ENCODE results near the gene ALKBH4. TPM values are rescaled to one million over a fixed set of nuclear protein-coding genes. Genes with fewer than 3 reads are reported as not detected.

ALKBH4 gene
- total RNA-seq, 1 experiment from 2014 or later = 31.0 TPM

GRCh38 chr7:102413611-102414010 lies 51.1 kb downstream of the ALKBH4 start:
- H3K9me2 ChIP-seq (replicated peaks; ENCODE audit: low read length) = no peaks in the 10 kb centered on the region
- intact Hi-C loops (cut with micrococcal nuclease) = loop anchor here (5.0 kb wide), 1 partner anchor 39 kb away; no protein-coding TSS in a partner anchor
- TF ChIP-seq EZH2 (IDR thresholded peaks at IDR 0.05; ENCODE audit: low read length, unreplicated experiment) (no peak), EZH2phosphoT487 (IDR thresholded peaks at IDR 0.05; ENCODE audit: borderline replicate concordance, low read length) (no peak), CTCF (conservative IDR thresholded peaks at IDR 0.05; ENCODE audit: low read depth, low read length) (no peak)
- no peaks in the 10 kb centered on the region for H3K9me3 ChIP-seq (ENCODE audit: low read length)
- H3F3A ChIP-seq (ENCODE audit: low read length, unreplicated experiment) = no peaks in the 10 kb centered on the region
- H3K4me1 ChIP-seq (ENCODE audit: insufficient read depth, low read length) = no peaks in the 10 kb centered on the region
- ChIA-PET CTCF (no interaction called here), POLR2A (ENCODE audit: unreplicated experiment) (no interaction called here)
- ATAC-seq (no peak), DNase-seq (no peak)
- no TSS peak for BruUV-seq (replicated peaks)
- H3K27me3 ChIP-seq (ENCODE audit: low read length) = no peaks in the 10 kb centered on the region
- no peaks in the 10 kb centered on the region for H4K20me1 ChIP-seq (ENCODE audit: low read length)
- no peak overlapping the region for H3K9ac ChIP-seq (ENCODE audit: low read length)
- no peak overlapping the region for H2AFZ ChIP-seq (ENCODE audit: low read length)
- H3K27ac ChIP-seq (ENCODE audit: low read length) = no peak overlapping the region
- H3K79me2 ChIP-seq (ENCODE audit: low read length) = no peaks in the 10 kb centered on the region
- no peak overlapping the region for H3K4me3 ChIP-seq (ENCODE audit: low read length)
- H3K4me2 ChIP-seq (ENCODE audit: low read length) = no peak overlapping the region
- H3K36me3 ChIP-seq (ENCODE audit: low read depth, low read length) = peaks cover 38% of the 10 kb centered on the region

GRCh38 chr7:102413091-102413490 lies 51.6 kb downstream of the ALKBH4 start:
- TF ChIP-seq CTCF (conservative IDR thresholded peaks at IDR 0.05; ENCODE audit: low read depth, low read length) (no peak), EZH2phosphoT487 (IDR thresholded peaks at IDR 0.05; ENCODE audit: borderline replicate concordance, low read length) (no peak), EZH2 (IDR thresholded peaks at IDR 0.05; ENCODE audit: low read length, unreplicated experiment) (no peak)
- no peaks in the 10 kb centered on the region for H4K20me1 ChIP-seq (ENCODE audit: low read length)
- no peak overlapping the region for H3K4me3 ChIP-seq (ENCODE audit: low read length)

GRCh38 chr7:102412548-102412947 lies 52.1 kb downstream of the ALKBH4 start:
- H3K36me3 ChIP-seq (ENCODE audit: low read depth, low read length) = peaks cover 46% of the 10 kb centered on the region
- H3K4me3 ChIP-seq (ENCODE audit: low read length) = no peak overlapping the region
- CTCF ChIA-PET = interaction anchor here (0.6 kb wide), 1 partner anchor 11 kb away, joined by 3 read pairs; no protein-coding TSS in a partner anchor
- H2AFZ ChIP-seq (ENCODE audit: low read length) = no peak overlapping the region
- H3K9ac ChIP-seq (ENCODE audit: low read length) = no peak overlapping the region
- no peak overlapping the region for H3K27ac ChIP-seq (ENCODE audit: low read length)
- DNase-seq (peak; percentile 43), ATAC-seq (peak; percentile 83)
- BruUV-seq (replicated peaks) = no TSS peak
- no peak overlapping the region for H3K4me2 ChIP-seq (ENCODE audit: low read length)
- intact Hi-C loops (cut with micrococcal nuclease) = loop anchor here (5.0 kb wide), 1 partner anchor 40 kb away; no protein-coding TSS in a partner anchor
- H3K9me3 ChIP-seq (ENCODE audit: low read length) = no peaks in the 10 kb centered on the region
- no peaks in the 10 kb centered on the region for H3K27me3 ChIP-seq (ENCODE audit: low read length)
- no peaks in the 10 kb centered on the region for H3K9me2 ChIP-seq (replicated peaks; ENCODE audit: low read length)
- H3K79me2 ChIP-seq (ENCODE audit: low read length) = no peaks in the 10 kb centered on the region
- H3F3A ChIP-seq (ENCODE audit: low read length, unreplicated experiment) = no peaks in the 10 kb centered on the region
- TF ChIP-seq EZH2phosphoT487 (IDR thresholded peaks at IDR 0.05; ENCODE audit: borderline replicate concordance, low read length) (no peak), CTCF (conservative IDR thresholded peaks at IDR 0.05; ENCODE audit: low read depth, low read length) (peak; percentile 55), EZH2 (IDR thresholded peaks at IDR 0.05; ENCODE audit: low read length, unreplicated experiment) (no peak)
- POLR2A ChIA-PET (ENCODE audit: unreplicated experiment) = interaction anchor here (0.6 to 0.7 kb wide), 2 partner anchors 28 to 157 kb away, joined by 3 to 5 read pairs; no protein-coding TSS in a partner anchor
- H3K4me1 ChIP-seq (ENCODE audit: insufficient read depth, low read length) = no peaks in the 10 kb centered on the region
- H4K20me1 ChIP-seq (ENCODE audit: low read length) = no peaks in the 10 kb centered on the region

More at GRCh38 chr7:102413091-102413490, 51.6 kb downstream of the ALKBH4 start:
- Histone ChIP-seq H3K4me1 (ENCODE audit: insufficient read depth, low read length) (no peaks in the 10 kb centered on the region), H3K36me3 (ENCODE audit: low read depth, low read length) (peaks cover 40% of the 10 kb centered on the region), H3K9me2 (replicated peaks; ENCODE audit: low read length) (no peaks in the 10 kb centered on the region), H3K27me3 (ENCODE audit: low read length) (no peaks in the 10 kb centered on the region), H3K27ac (ENCODE audit: low read length) (no peak overlapping the region), H3K9ac (ENCODE audit: low read length) (no peak overlapping the region), H3K79me2 (ENCODE audit: low read length) (no peaks in the 10 kb centered on the region), H2AFZ (ENCODE audit: low read length) (no peak overlapping the region), H3K9me3 (ENCODE audit: low read length) (no peaks in the 10 kb centered on the region), H3F3A (ENCODE audit: low read length, unreplicated experiment) (no peaks in the 10 kb centered on the region), H3K4me2 (ENCODE audit: low read length) (no peak overlapping the region)
- ChIA-PET CTCF (interaction anchor here (0.6 kb wide), 1 partner anchor 12 kb away, joined by 3 read pairs; no protein-coding TSS in a partner anchor), POLR2A (ENCODE audit: unreplicated experiment) (interaction anchor here (0.7 kb wide), 1 partner anchor 27 kb away, joined by 3 read pairs; no protein-coding TSS in a partner anchor)
- DNase-seq (no peak), ATAC-seq (no peak)
- intact Hi-C loops (cut with micrococcal nuclease) = loop anchor here (5.0 kb wide), 1 partner anchor 39 kb away; no protein-coding TSS in a partner anchor
- no TSS peak for BruUV-seq (replicated peaks)
